Mesenchymal stem cell (in vitro differentiated cells and primary cell): ENCODE results near the gene CDK9.

Experiments
- DNase-seq: peaks from one replicate; pipeline ENCODE4 v3.0.0-alpha.2; 2013
- H2AFZ ChIP-seq: one replicate; pipeline ENCODE4 v1.6.1; 2013; ENCODE audit warnings: low read depth, mild to moderate bottlenecking, control low read depth, inconsistent platforms, low read length, moderate library complexity
- H2AK5ac ChIP-seq: 2 replicates; pipeline ENCODE4 v1.6.1; 2013; ENCODE audit warnings: low read length, moderate library complexity, mild to moderate bottlenecking, inconsistent platforms; ENCODE audit not compliant: severe bottlenecking
- H2BK120ac ChIP-seq: one replicate; pipeline ENCODE4 v1.6.1; 2013; ENCODE audit warnings: low read depth, mild to moderate bottlenecking, inconsistent platforms, low read length, moderate library complexity
- H2BK12ac ChIP-seq, 2 experiments: one replicate each; pipeline ENCODE4 v1.6.1; 2013; ENCODE audit warnings: inconsistent platforms in 2 of 2, low read length in 2 of 2, mild to moderate bottlenecking in 2 of 2, moderate library complexity in 2 of 2, control low read depth in 1 of 2
- H2BK15ac ChIP-seq: one replicate; pipeline ENCODE4 v1.6.1; 2013; ENCODE audit warnings: mild to moderate bottlenecking, low read depth, inconsistent platforms; ENCODE audit not compliant: poor library complexity, severe bottlenecking
- H2BK5ac ChIP-seq: 2 replicates; pipeline ENCODE4 v1.6.1; 2013; ENCODE audit warnings: low read depth, mild to moderate bottlenecking, low read length, control low read depth, inconsistent platforms; ENCODE audit not compliant: poor library complexity, severe bottlenecking
- H3K14ac ChIP-seq, 2 experiments: one replicate each; pipeline ENCODE4 v1.6.1; 2013; ENCODE audit warnings: inconsistent platforms in 2 of 2, low read length in 2 of 2, control low read depth in 1 of 2, mild to moderate bottlenecking in 1 of 2, moderate library complexity in 1 of 2
- H3K18ac ChIP-seq, 2 experiments: one replicate each; pipeline ENCODE4 v1.6.1; 2013; ENCODE audit warnings: inconsistent platforms in 2 of 2, low read length in 2 of 2, control low read depth in 1 of 2, low read depth in 1 of 2, mild to moderate bottlenecking in 1 of 2
- H3K23ac ChIP-seq, 2 experiments: one replicate each; pipeline ENCODE4 v1.6.1; 2013; ENCODE audit warnings: inconsistent platforms in 2 of 2, low read length in 2 of 2, mild to moderate bottlenecking in 2 of 2, moderate library complexity in 2 of 2, control low read depth in 1 of 2
- H3K27ac ChIP-seq: 2 replicates; pipeline ENCODE4 v1.5.1; 2013; ENCODE audit warnings: mild to moderate bottlenecking, moderate library complexity, low read length, control low read depth, inconsistent platforms; ENCODE audit not compliant: poor library complexity, severe bottlenecking
- H3K27me3 ChIP-seq, 2 experiments: 2 replicates each; pipeline versions ENCODE4 v1.6.1 to v1.7.0; 2013; ENCODE audit warnings: low read length in 2 of 2, mild to moderate bottlenecking in 2 of 2, moderate library complexity in 2 of 2, control low read depth in 1 of 2, inconsistent platforms in 1 of 2; ENCODE audit not compliant: control insufficient read depth in 1 of 2, insufficient read depth in 1 of 2
- H3K36me3 ChIP-seq, 2 experiments: 2 replicates each; pipeline versions ENCODE4 v1.6.1 to v1.7.0; 2013; ENCODE audit warnings: low read length in 2 of 2, control low read depth in 1 of 2, inconsistent platforms in 1 of 2, low read depth in 1 of 2, mild to moderate bottlenecking in 1 of 2; ENCODE audit not compliant: insufficient read depth in 2 of 2, control insufficient read depth in 1 of 2
- H3K4ac ChIP-seq, 2 experiments: one replicate each; pipeline ENCODE4 v1.6.1; 2013; ENCODE audit warnings: inconsistent platforms in 2 of 2, low read length in 2 of 2, mild to moderate bottlenecking in 2 of 2, moderate library complexity in 2 of 2, control low read depth in 1 of 2, low read depth in 1 of 2
- H3K4me1 ChIP-seq: 2 replicates; pipeline ENCODE4 v1.6.1; 2013; ENCODE audit warnings: low read depth, low read length, control low read depth; ENCODE audit not compliant: control insufficient read depth, insufficient read depth
- H3K4me2 ChIP-seq: 2 replicates; pipeline ENCODE4 v1.6.1; 2013; ENCODE audit warnings: low read length, mild to moderate bottlenecking, inconsistent platforms; ENCODE audit not compliant: poor library complexity, severe bottlenecking
- H3K4me3 ChIP-seq, 2 experiments: 2 replicates each; pipeline versions ENCODE4 v1.5.1 to v1.7.0; 2013; ENCODE audit warnings: low read length in 2 of 2, mild to moderate bottlenecking in 2 of 2, control low read depth in 1 of 2, low read depth in 1 of 2; ENCODE audit not compliant: insufficient read depth in 1 of 2
- H3K79me1 ChIP-seq: replicated peaks from 2 replicates; pipeline ENCODE4 v1.6.1; 2013; ENCODE audit warnings: mild to moderate bottlenecking, control low read depth, low read length, inconsistent platforms; ENCODE audit not compliant: poor library complexity, severe bottlenecking
- H3K9ac ChIP-seq: 2 replicates; pipeline ENCODE4 v1.7.0; 2013; ENCODE audit warnings: mild to moderate bottlenecking, low read length, moderate library complexity
- H3K9me3 ChIP-seq: 2 replicates; pipeline ENCODE4 v1.7.0; 2013; ENCODE audit warnings: mild to moderate bottlenecking, low read length; ENCODE audit not compliant: control insufficient read depth
- H4K8ac ChIP-seq: one replicate; pipeline ENCODE4 v1.6.1; 2013; ENCODE audit warnings: inconsistent platforms, mild to moderate bottlenecking, low read length, moderate library complexity
- H4K91ac ChIP-seq: one replicate; pipeline ENCODE4 v1.6.1; 2013; ENCODE audit warnings: mild to moderate bottlenecking, low read length, inconsistent platforms
- WGBS: methylation state at CpG from one replicate; pipeline ENCODE4 v1.1.7; 2013; ENCODE audit warnings: mixed read lengths; 5-methylcytosine and 5-hydroxymethylcytosine counted together

The CDK9 gene

DNA sequence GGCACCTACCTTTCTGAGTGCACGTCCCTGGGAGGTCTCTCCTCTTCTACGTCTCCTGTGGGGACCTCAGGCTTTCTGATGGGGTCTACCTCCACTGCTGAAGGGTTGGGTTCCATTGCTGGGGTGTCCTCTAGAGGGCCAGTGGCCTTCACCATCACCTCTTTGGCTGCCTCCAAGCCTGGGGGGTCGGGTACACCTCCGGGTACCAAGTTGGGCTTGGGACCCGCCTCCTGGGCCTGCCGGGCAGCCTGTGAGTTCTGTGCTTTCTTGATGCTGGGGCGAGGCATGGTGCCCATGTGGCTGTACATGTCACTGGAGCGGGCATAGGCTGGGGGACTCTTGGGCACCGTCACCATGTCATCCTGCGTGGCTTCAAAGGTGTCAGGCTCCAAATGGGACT is 11.9 kb upstream of the CDK9 start:
- no peak overlapping the region for H3K9ac ChIP-seq
- H3K27ac ChIP-seq, result no peak overlapping the region
- H2AFZ ChIP-seq, result no peak overlapping the region
- WGBS, result 83% methylated on average over 10 of the region's 10 CpGs
- no peak overlapping the region for H3K4ac ChIP-seq
- H4K91ac ChIP-seq, result no peak overlapping the region
- no peak overlapping the region for H3K23ac ChIP-seq
- H3K18ac ChIP-seq, result no peak overlapping the region
- no peak overlapping the region for H3K4me3 ChIP-seq
- no peak overlapping the region for H3K4me2 ChIP-seq
- no peak for DNase-seq
- peaks cover 11% of the 10 kb centered on the region for H3K4me1 ChIP-seq
- H3K36me3 ChIP-seq, result no peaks in the 10 kb centered on the region
- H2BK5ac ChIP-seq, result no peak overlapping the region
- no peak overlapping the region for H2BK120ac ChIP-seq
- H3K9me3 ChIP-seq, result no peaks in the 10 kb centered on the region
- no peak overlapping the region for H3K14ac ChIP-seq
- no peaks in the 10 kb centered on the region for H3K79me1 ChIP-seq
- no peak overlapping the region for H2BK15ac ChIP-seq
- H4K8ac ChIP-seq, result no peak overlapping the region
- H3K27me3 ChIP-seq, result peaks cover 14 to 35% of the 10 kb centered on the region in 2 experiments
- no peak overlapping the region for H2AK5ac ChIP-seq
- H2BK12ac ChIP-seq, result no peak overlapping the region

- Histone ChIP-seq H3K27ac (no peak overlapping the region), H2BK12ac (no peak overlapping the region), H3K4me2 (no peak overlapping the region)
Observed at GRCh38 chr9:127776195-127776923, 9.5 kb upstream of the CDK9 start.

GRCh38 chr9:127776924-127777289 is 8.9 kb upstream of the CDK9 start:
- H4K8ac ChIP-seq, result no peak overlapping the region
- H3K4me3 ChIP-seq, result no peak overlapping the region
- peak overlapping the region in 1 of 2 experiments; percentile 11 for H3K18ac ChIP-seq
- H2BK15ac ChIP-seq, result no peak overlapping the region
- no peak overlapping the region for H2BK5ac ChIP-seq
- no peak overlapping the region for H2AK5ac ChIP-seq
- H3K9ac ChIP-seq, result no peak overlapping the region
- no peak for DNase-seq
- H3K4ac ChIP-seq, result no peak overlapping the region
- H3K27ac ChIP-seq, result no peak overlapping the region
- H2BK120ac ChIP-seq, result no peak overlapping the region
- H3K9me3 ChIP-seq, result no peaks in the 10 kb centered on the region
- no peaks in the 10 kb centered on the region for H3K36me3 ChIP-seq
- no peak overlapping the region for H3K14ac ChIP-seq
- no peak overlapping the region for H3K23ac ChIP-seq
- H3K4me1 ChIP-seq, result no peaks in the 10 kb centered on the region
- peaks cover 14 to 20% of the 10 kb centered on the region in 2 experiments for H3K27me3 ChIP-seq
- H4K91ac ChIP-seq, result no peak overlapping the region
- 86% methylated on average over 2 of the region's 5 CpGs for WGBS
- H3K79me1 ChIP-seq, result no peaks in the 10 kb centered on the region
- no peak overlapping the region for H2AFZ ChIP-seq
- peak overlapping the region in 1 of 2 experiments; percentile 68 for H2BK12ac ChIP-seq
- no peak overlapping the region for H3K4me2 ChIP-seq

More at GRCh38 chr9:127776195-127776923, 9.5 kb upstream of the CDK9 start:
- no peak for DNase-seq
- no peaks in the 10 kb centered on the region for H3K36me3 ChIP-seq
- no peak overlapping the region for H3K4me3 ChIP-seq
- peaks cover 14 to 20% of the 10 kb centered on the region in 2 experiments for H3K27me3 ChIP-seq
- no peaks in the 10 kb centered on the region for H3K9me3 ChIP-seq
- no peaks in the 10 kb centered on the region for H3K79me1 ChIP-seq
- H3K14ac ChIP-seq, result peak overlapping the region in 1 of 2 experiments; percentile 23
- H4K8ac ChIP-seq, result peak overlapping the region; percentile 4
- H3K4me1 ChIP-seq, result peaks cover 1% of the 10 kb centered on the region
- no peak overlapping the region for H2BK120ac ChIP-seq
- H3K23ac ChIP-seq, result peak overlapping the region in 1 of 2 experiments; percentile 2
- H4K91ac ChIP-seq, result peak overlapping the region; percentile 28
- no peak overlapping the region for H2AFZ ChIP-seq
- no peak overlapping the region for H3K4ac ChIP-seq
- WGBS, result 70% methylated on average over 14 of the region's 15 CpGs
- H2BK15ac ChIP-seq, result peak overlapping the region; percentile 15
- H2AK5ac ChIP-seq, result no peak overlapping the region
- H2BK5ac ChIP-seq, result no peak overlapping the region
- H3K9ac ChIP-seq, result no peak overlapping the region
- H3K18ac ChIP-seq, result peak overlapping the region in 1 of 2 experiments; percentile 11

- no peak for DNase-seq
- Histone ChIP-seq H3K14ac (no peak overlapping the region), H2BK5ac (no peak overlapping the region), H3K27ac (no peak overlapping the region), H3K18ac (no peak overlapping the region), H3K4ac (no peak overlapping the region), H3K79me1 (no peaks in the 10 kb centered on the region), H3K4me3 (no peak overlapping the region), H4K91ac (no peak overlapping the region), H2BK15ac (peak overlapping the region; percentile 15), H3K9ac (no peak overlapping the region), H3K27me3 (peaks cover 14 to 19% of the 10 kb centered on the region in 2 experiments), H3K9me3 (no peaks in the 10 kb centered on the region), H3K4me1 (no peaks in the 10 kb centered on the region), H3K23ac (no peak overlapping the region), H2AFZ (no peak overlapping the region), H2AK5ac (no peak overlapping the region), H2BK12ac (no peak overlapping the region), H2BK120ac (no peak overlapping the region), H3K36me3 (no peaks in the 10 kb centered on the region), H4K8ac (no peak overlapping the region), H3K4me2 (no peak overlapping the region)
- 88% methylated on average over 17 of the region's 18 CpGs for WGBS
Observed at GRCh38 chr9:127777368-127777980, 8.4 kb upstream of the CDK9 start.
